Naive thymus-derived CD4-positive, alpha-beta T cell (primary cell): Measurements from ENCODE around the gene TCERG1L. TPM values are rescaled to one million over a fixed set of nuclear protein-coding genes. Genes with fewer than 3 reads are reported as not detected.

Source experiments
- ATAC-seq: fragments of 150-1000 bp; cut with Tn5 transposase; 2 replicates; pipeline ENCODE4 v1.10.0; 2021; ENCODE audit warnings: mild to moderate bottlenecking, moderate library complexity
- CTCF ChIA-PET: fragments of 350-600 bp; sonication (Branson Sonifier 250); formaldehyde crosslinking; loops from one replicate; lab custom pipeline; 2021; ENCODE audit warnings: antibody characterized with exemption; lab: Charles Lee
- POLR2A ChIA-PET: fragments of 350-600 bp; sonication (Branson Sonifier 250); formaldehyde crosslinking; loops from one replicate; lab custom pipeline; 2021; ENCODE audit warnings: antibody characterized with exemption, inconsistent platforms; lab: Charles Lee
- DNase-seq, 9 donors: peaks; one replicate each; pipeline versions ENCODE4 v3.0.0 to v3.0.0-alpha.2; 2020 to 2022; ENCODE audit warnings: mixed read lengths in 1 of 9
- H3K27ac ChIP-seq: one replicate; pipeline ENCODE4 v1.7.0; 2013; ENCODE audit warnings: mild to moderate bottlenecking, low read depth, low read length, moderate library complexity
- H3K27me3 ChIP-seq, 2 donors: one replicate each; pipeline ENCODE4 v1.7.0; 2013; ENCODE audit warnings: low read length in 2 of 2, mild to moderate bottlenecking in 2 of 2, moderate library complexity in 2 of 2; ENCODE audit not compliant: control insufficient read depth in 2 of 2, insufficient read depth in 2 of 2
- H3K36me3 ChIP-seq, 3 experiments: 1 replicate in 2 of 3; 2 replicates in 1 of 3; pipeline ENCODE4 v1.7.0; 2013; ENCODE audit warnings: low read length in 3 of 3, mild to moderate bottlenecking in 3 of 3, moderate library complexity in 1 of 3; ENCODE audit not compliant: insufficient read depth in 3 of 3, control insufficient read depth in 2 of 3
- H3K4me1 ChIP-seq, 2 donors: one replicate each; pipeline ENCODE4 v1.7.0; 2013; ENCODE audit warnings: low read length in 2 of 2, mild to moderate bottlenecking in 2 of 2, moderate library complexity in 1 of 2; ENCODE audit not compliant: control insufficient read depth in 2 of 2, insufficient read depth in 2 of 2
- H3K4me3 ChIP-seq: 2 replicates; pipeline ENCODE4 v1.7.0; 2013; ENCODE audit warnings: mild to moderate bottlenecking, low read length
- H3K9me3 ChIP-seq, 3 experiments: 1 replicate in 2 of 3; 2 replicates in 1 of 3; pipeline ENCODE4 v1.7.0; 2013; ENCODE audit warnings: low read length in 3 of 3; ENCODE audit not compliant: control insufficient read depth in 2 of 3
- H3K27ac Mint-ChIP-seq, 9 donors: one replicate each; pipeline ENCODE4 v1.8.0; 2020 to 2022; ENCODE audit warnings: mixed read lengths in 9 of 9, mild to moderate bottlenecking in 8 of 9, moderate library complexity in 5 of 9, inconsistent platforms in 2 of 9
- H3K27me3 Mint-ChIP-seq, 5 donors: one replicate each; pipeline ENCODE4 v1.8.0; 2021 to 2022; ENCODE audit warnings: mixed read lengths in 5 of 5, mild to moderate bottlenecking in 1 of 5
- H3K36me3 Mint-ChIP-seq, 5 donors: one replicate each; pipeline ENCODE4 v1.8.0; 2020 to 2022; ENCODE audit warnings: mixed read lengths in 5 of 5, mild to moderate bottlenecking in 3 of 5, inconsistent platforms in 1 of 5
- H3K4me1 Mint-ChIP-seq, 7 donors: one replicate each; pipeline ENCODE4 v1.8.0; 2020 to 2022; ENCODE audit warnings: mixed read lengths in 7 of 7, mild to moderate bottlenecking in 3 of 7, inconsistent platforms in 1 of 7
- H3K4me3 Mint-ChIP-seq, 10 donors: one replicate each; pipeline ENCODE4 v1.8.0; 2020 to 2022; ENCODE audit warnings: mild to moderate bottlenecking in 10 of 10, mixed read lengths in 10 of 10, moderate library complexity in 6 of 10, inconsistent platforms in 2 of 10
- H3K9me3 Mint-ChIP-seq, 11 donors: one replicate each; pipeline ENCODE4 v1.8.0; 2020 to 2022; ENCODE audit warnings: mixed read lengths in 11 of 11, mild to moderate bottlenecking in 4 of 11, inconsistent platforms in 1 of 11, moderate library complexity in 1 of 11
- intact Hi-C, 2 donors: fragments of 100-400 bp; cut with micrococcal nuclease; formaldehyde crosslinking; loops; one replicate each; pipeline ENCODE4 v1.15.1; 2023
- polyA plus RNA-seq, 2 donors: library from polyadenylated mRNA; unstranded; fragments of 300-500 nt; fragmentation: Illumina TruSeq; gene quantifications; one replicate each; pipeline ENCODE4 v1.2.3, GENCODE V29; 2021
- total RNA-seq, 6 experiments: library from RNA in 5 of 6; stranded (reverse) in 5 of 6; gene quantifications; 1 replicate in 5 of 6; 2 replicates in 1 of 6; pipeline ENCODE4 v1.2.3 and lab custom pipeline; 2021 to 2026

TCERG1L gene
- total and polyA plus RNA-seq, 7 experiments from 2014 or later: 0.11 to 0.42 (median 0.39) TPM; not detected in 4

DNA sequence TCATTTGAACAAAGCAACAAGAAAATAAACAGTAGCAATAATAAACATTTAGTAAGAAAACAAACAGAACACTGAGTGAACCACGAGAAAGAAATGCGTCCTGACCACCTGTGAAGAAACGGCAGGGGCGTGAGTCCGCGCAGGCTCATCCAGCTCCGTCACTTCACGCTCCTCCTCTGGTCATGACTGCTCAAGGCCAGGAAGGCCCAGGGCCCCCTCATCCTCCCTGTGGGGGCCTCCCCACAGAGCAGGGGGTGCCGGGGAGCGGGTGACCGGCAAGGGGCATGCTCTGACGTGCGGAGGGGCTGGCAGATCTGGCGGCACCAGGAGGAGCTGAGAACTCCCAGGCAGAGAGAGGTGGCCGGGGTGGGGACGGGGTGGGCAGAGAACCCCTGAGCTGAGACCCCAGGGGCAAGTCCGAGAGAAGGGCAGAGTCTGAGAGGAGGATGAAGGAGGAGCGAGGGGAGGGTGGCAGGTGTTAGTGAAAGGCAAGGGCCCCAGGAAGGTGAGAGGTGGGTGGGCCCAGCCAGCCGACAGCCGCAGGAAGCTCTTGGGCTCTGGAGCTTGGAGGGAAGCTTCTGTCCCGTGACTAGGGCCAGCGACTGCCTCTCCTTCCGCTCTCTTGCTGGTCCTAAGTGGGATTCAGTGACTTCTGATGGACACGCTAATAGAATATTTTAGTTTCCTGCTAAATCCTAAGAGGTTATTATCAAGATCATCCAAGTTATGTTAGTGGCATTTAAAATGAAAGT is 223.9 kb downstream of the TCERG1L start:
- no peak overlapping the region for H3K4me3 Mint-ChIP-seq
- Histone ChIP-seq H3K4me1 (peaks cover 0 to 16% of the 10 kb centered on the region in 2 donors), H3K9me3 (peaks cover 0 to 4% (median 0%) of the 10 kb centered on the region in 3 experiments), H3K27me3 (no peaks in the 10 kb centered on the region), H3K27ac (no peak overlapping the region), H3K4me3 (no peak overlapping the region), H3K36me3 (no peaks in the 10 kb centered on the region)
- DNase-seq: no peak
- intact Hi-C loops: no loop called here
- no peak for ATAC-seq
- H3K27ac Mint-ChIP-seq: peak overlapping the region in 1 of 9 donors; percentile 13
- peaks cover 0 to 3% (median 0%) of the 10 kb centered on the region in 11 donors for H3K9me3 Mint-ChIP-seq
- H3K36me3 Mint-ChIP-seq: no peaks in the 10 kb centered on the region
- H3K27me3 Mint-ChIP-seq: peaks cover 0 to 2% (median 0%) of the 10 kb centered on the region in 5 donors
- ChIA-PET POLR2A (no interaction called here), CTCF (no interaction called here)
- peaks cover 5 to 52% (median 44%) of the 10 kb centered on the region in 7 donors for H3K4me1 Mint-ChIP-seq

DNA sequence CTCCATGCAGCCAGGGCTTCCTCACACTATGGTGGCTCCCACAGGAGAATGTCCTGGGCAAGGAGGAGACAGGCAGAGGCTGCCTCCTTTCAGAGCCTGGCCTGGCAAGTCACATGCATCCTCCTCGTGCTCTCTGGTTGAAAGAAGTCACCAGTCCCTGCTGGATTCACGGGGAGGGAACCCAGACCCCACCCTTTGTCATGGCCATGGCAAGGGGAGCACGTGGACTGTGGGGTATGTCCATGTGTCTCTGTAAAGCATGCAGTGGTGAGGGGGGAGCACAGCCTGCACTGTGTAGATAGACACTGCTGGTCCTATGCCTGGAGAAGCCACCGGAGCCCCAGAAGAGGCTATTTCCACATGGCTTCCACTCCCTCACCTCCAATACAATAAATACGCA is 225.0 kb downstream of the TCERG1L start:
- peaks cover 6 to 62% (median 53%) of the 10 kb centered on the region in 7 donors for H3K4me1 Mint-ChIP-seq
- H3K36me3 ChIP-seq: no peaks in the 10 kb centered on the region
- ATAC-seq (no peak), DNase-seq (no peak)
- H3K27me3 ChIP-seq: no peaks in the 10 kb centered on the region
- peaks cover 0 to 4% (median 0%) of the 10 kb centered on the region in 3 experiments for H3K9me3 ChIP-seq
- ChIA-PET POLR2A (no interaction called here), CTCF (no interaction called here)
- H3K27me3 Mint-ChIP-seq: peaks cover 0 to 2% (median 0%) of the 10 kb centered on the region in 5 donors
- intact Hi-C loops: no loop called here
- H3K27ac Mint-ChIP-seq: peak overlapping the region in 1 of 9 donors; percentile 59
- no peak overlapping the region for H3K4me3 ChIP-seq
- H3K27ac ChIP-seq: no peak overlapping the region
- H3K9me3 Mint-ChIP-seq: peaks cover 0 to 3% (median 0%) of the 10 kb centered on the region in 11 donors
- H3K4me1 ChIP-seq: peaks cover 0 to 25% of the 10 kb centered on the region in 2 donors
- no peak overlapping the region for H3K4me3 Mint-ChIP-seq
- H3K36me3 Mint-ChIP-seq: no peaks in the 10 kb centered on the region

- Histone ChIP-seq H3K27me3 (no peaks in the 10 kb centered on the region), H3K4me3 (no peak overlapping the region), H3K27ac (no peak overlapping the region), H3K36me3 (no peaks in the 10 kb centered on the region), H3K9me3 (peaks cover 0 to 4% (median 0%) of the 10 kb centered on the region in 3 experiments), H3K4me1 (peaks cover 0 to 29% of the 10 kb centered on the region in 2 donors)
- Mint-ChIP-seq H3K9me3 (peaks cover 0 to 3% (median 0%) of the 10 kb centered on the region in 11 donors), H3K36me3 (no peaks in the 10 kb centered on the region), H3K4me1 (peaks cover 11 to 62% (median 57%) of the 10 kb centered on the region in 7 donors), H3K4me3 (no peak overlapping the region), H3K27ac (peak overlapping the region in 3 of 9 donors; percentile 71 to 75 (median 72)), H3K27me3 (peaks cover 0 to 2% (median 0%) of the 10 kb centered on the region in 5 donors)
- CTCF ChIA-PET: no interaction called here
- intact Hi-C loops: no loop called here
- ATAC-seq (no peak), DNase-seq (no peak)
- POLR2A ChIA-PET: no interaction called here
Observed at GRCh38 chr10:131086094-131086493, 225.4 kb downstream of the TCERG1L start.

GRCh38 chr10:131085091-131085860 is 226.2 kb downstream of the TCERG1L start:
- ATAC-seq (peak; percentile 56), DNase-seq (peak in 6 of 9 donors; percentile 10 to 39 (median 30))
- H3K27me3 ChIP-seq: no peaks in the 10 kb centered on the region
- H3K27ac ChIP-seq: no peak overlapping the region
- intact Hi-C loops: no loop called here
- POLR2A ChIA-PET: no interaction called here
- peaks cover 0 to 38% of the 10 kb centered on the region in 2 donors for H3K4me1 ChIP-seq
- peaks cover 0 to 4% (median 0%) of the 10 kb centered on the region in 3 experiments for H3K9me3 ChIP-seq
- no peak overlapping the region for H3K4me3 ChIP-seq
- Mint-ChIP-seq H3K4me1 (peaks cover 13 to 67% (median 57%) of the 10 kb centered on the region in 7 donors), H3K27me3 (peaks cover 0 to 2% (median 0%) of the 10 kb centered on the region in 5 donors), H3K9me3 (peaks cover 0 to 3% (median 0%) of the 10 kb centered on the region in 11 donors), H3K36me3 (no peaks in the 10 kb centered on the region), H3K27ac (peak overlapping the region in 7 of 9 donors; percentile 42 to 89 (median 71)), H3K4me3 (peak overlapping the region in 6 of 10 donors; percentile 23 to 80 (median 52))
- H3K36me3 ChIP-seq: no peaks in the 10 kb centered on the region
- CTCF ChIA-PET: no interaction called here

DNA sequence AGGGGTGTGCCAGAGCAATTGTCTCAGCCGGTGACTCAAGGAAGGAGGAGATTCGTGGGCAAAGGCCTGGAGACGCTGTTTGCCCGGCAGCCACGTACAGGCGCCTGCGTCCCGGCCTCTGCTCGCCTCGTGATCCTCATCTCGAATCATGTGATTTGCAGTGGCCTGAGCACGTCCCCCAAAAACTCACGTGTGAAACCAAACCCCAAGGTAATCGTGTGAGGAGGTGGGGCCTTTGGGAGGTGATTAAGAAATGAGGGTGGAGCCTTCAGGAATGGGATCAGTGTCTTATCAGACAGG is 226.8 kb downstream of the TCERG1L start:
- intact Hi-C loops: loop anchor here in 1 of 2 donors (5.0 kb wide), 1 partner anchor 43 kb away; no protein-coding TSS in a partner anchor
- H3K27me3 ChIP-seq: no peaks in the 10 kb centered on the region
- Mint-ChIP-seq H3K27me3 (peaks cover 0 to 2% (median 0%) of the 10 kb centered on the region in 5 donors), H3K9me3 (peaks cover 0 to 5% (median 0%) of the 10 kb centered on the region in 11 donors), H3K27ac (peak overlapping the region in 3 of 9 donors; percentile 71 to 75 (median 72)), H3K36me3 (no peaks in the 10 kb centered on the region), H3K4me3 (peak overlapping the region in 4 of 10 donors; percentile 2 to 80 (median 42)), H3K4me1 (peaks cover 13 to 70% (median 56%) of the 10 kb centered on the region in 7 donors)
- DNase-seq (no peak), ATAC-seq (no peak)
- H3K36me3 ChIP-seq: no peaks in the 10 kb centered on the region
- no peak overlapping the region for H3K27ac ChIP-seq
- peaks cover 0 to under 1% (median 0%) of the 10 kb centered on the region in 3 experiments for H3K9me3 ChIP-seq
- H3K4me1 ChIP-seq: peaks cover 0 to 38% of the 10 kb centered on the region in 2 donors
- H3K4me3 ChIP-seq: no peak overlapping the region
- ChIA-PET CTCF (no interaction called here), POLR2A (no interaction called here)

DNA sequence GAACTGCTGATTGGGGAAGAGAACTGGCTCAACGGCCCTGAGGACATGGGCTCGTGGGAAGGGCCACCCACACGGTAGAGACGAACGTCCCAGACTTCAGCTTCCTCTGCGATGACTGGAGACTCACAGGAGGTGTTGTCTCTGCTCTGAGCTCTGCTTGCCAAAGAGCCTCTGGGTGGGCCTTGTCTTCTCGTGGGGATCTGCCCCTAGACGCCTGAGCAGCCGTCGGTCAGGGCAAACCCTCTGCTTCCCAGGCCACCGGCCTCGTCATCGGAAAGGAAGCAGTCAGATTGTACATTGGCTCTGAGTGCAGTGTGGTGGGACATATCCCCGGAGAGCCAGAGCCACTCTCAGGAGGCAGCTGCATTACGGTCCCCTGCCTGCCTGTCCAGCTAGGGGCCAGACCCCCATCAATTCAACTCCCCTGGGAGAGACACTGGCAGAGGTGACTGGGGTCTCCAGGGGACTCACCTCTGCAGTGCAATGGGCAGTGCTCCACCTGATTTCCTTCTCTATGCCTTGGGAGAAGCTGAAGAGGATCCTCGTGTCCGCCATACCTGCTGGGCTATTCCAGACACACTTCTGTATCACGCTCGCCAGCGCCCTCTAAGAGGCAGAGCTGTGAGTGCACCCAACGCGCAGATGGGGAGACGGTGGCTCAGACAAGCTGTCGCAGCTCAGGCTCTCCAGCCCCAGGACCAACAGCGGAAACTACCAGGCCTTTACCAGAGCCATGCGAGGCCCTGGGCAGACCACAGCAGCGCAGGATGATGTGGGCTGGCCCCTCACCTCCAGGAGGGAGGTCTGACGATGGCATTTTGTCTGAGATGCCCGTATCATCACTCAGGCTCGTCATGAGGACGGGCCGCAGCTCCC is 227.4 kb downstream of the TCERG1L start:
- intact Hi-C loops: loop anchor here in 1 of 2 donors (5.0 kb wide), 1 partner anchor 43 kb away; no protein-coding TSS in a partner anchor
- H3K27ac ChIP-seq: no peak overlapping the region
- H3K4me3 ChIP-seq: no peak overlapping the region
- peaks cover 13 to 66% (median 55%) of the 10 kb centered on the region in 7 donors for H3K4me1 Mint-ChIP-seq
- no peak for DNase-seq
- no peak for ATAC-seq
- ChIA-PET CTCF (no interaction called here), POLR2A (no interaction called here)
- peaks cover 0 to 38% of the 10 kb centered on the region in 2 donors for H3K4me1 ChIP-seq
- H3K9me3 ChIP-seq: no peaks in the 10 kb centered on the region
- peak overlapping the region in 5 of 9 donors; percentile 17 to 79 (median 68) for H3K27ac Mint-ChIP-seq
- no peaks in the 10 kb centered on the region for H3K36me3 Mint-ChIP-seq
- H3K27me3 Mint-ChIP-seq: peaks cover 0 to 2% (median 0%) of the 10 kb centered on the region in 5 donors
- H3K27me3 ChIP-seq: no peaks in the 10 kb centered on the region
- no peaks in the 10 kb centered on the region for H3K36me3 ChIP-seq
- H3K9me3 Mint-ChIP-seq: peaks cover 0 to 5% (median 0%) of the 10 kb centered on the region in 11 donors
- H3K4me3 Mint-ChIP-seq: peak overlapping the region in 7 of 10 donors; percentile 2 to 80 (median 60)
